ENCODE data around the gene NUP93. TPM values are rescaled to one million over a fixed set of nuclear protein-coding genes. Genes with fewer than 3 reads are reported as not detected.

NUP93 gene
- total RNA-seq, 1 donor from 2014 or later: 52.7 TPM

DNA sequence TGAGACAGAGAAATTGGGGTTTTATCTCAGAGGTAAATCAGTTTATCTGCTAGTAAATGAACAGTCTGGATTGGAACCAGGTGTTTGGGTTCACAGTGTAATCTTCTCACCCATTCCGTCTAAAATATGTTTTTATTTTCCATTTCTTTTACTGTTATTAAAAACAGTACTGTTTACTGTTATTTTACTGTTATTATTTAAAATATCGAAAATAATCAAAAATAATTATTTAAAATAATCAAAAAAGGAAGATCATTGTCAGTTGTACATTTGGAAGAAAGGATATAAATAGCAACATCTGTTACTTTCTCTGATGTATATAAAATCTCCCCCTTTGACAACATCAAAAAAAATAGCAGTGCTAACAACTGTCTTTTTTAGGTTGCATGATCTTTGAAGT lies 11.5 kb downstream of the NUP93 start:
- no peak for DNase-seq (ENCODE audit: low spot score)

- DNase-seq (ENCODE audit: low spot score): no peak
Observed at GRCh38 chr16:56742030-56742984, 12.4 kb downstream of the NUP93 start.

- no peak for DNase-seq (ENCODE audit: low spot score)
Observed at GRCh38 chr16:56743840-56744239, 13.9 kb downstream of the NUP93 start.

DNA sequence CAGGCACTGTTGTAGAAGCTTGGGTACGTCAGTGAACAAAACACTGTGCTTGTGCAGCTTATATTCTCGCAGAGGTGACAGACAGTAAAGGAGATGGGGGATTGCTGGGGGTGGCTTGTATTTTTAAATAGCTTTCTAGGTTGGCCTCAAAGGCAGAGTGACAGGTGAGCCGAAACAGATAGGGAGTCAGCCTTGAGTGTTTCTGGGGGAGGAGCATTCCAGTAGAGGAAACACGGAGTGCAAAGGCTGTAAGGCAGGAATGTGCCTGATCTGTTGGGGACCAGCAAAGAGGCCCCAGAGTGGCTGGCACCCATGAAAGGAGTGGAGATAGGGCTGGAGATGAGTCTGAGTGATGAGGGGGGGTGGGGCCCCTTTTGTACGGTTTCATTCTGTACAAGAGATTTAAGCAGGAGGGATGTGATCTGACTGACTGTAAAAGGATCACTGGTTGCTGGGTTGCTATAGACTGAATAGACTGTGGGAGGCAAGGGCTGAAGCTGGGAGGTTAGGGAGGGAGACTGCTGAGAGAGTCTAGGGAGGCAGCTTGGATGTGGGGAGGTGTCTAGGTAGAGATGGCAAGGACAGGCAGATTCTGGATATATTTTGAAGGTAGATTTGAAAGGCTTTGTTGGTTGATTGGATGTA lies 15.2 kb downstream of the NUP93 start:
- no peak for DNase-seq (ENCODE audit: low spot score)

- no peak for DNase-seq (ENCODE audit: low spot score)
Observed at GRCh38 chr16:56747486-56748045, 17.6 kb downstream of the NUP93 start.

- DNase-seq (ENCODE audit: low spot score): no peak
Observed at GRCh38 chr16:56748191-56748590, 18.3 kb downstream of the NUP93 start.

DNA sequence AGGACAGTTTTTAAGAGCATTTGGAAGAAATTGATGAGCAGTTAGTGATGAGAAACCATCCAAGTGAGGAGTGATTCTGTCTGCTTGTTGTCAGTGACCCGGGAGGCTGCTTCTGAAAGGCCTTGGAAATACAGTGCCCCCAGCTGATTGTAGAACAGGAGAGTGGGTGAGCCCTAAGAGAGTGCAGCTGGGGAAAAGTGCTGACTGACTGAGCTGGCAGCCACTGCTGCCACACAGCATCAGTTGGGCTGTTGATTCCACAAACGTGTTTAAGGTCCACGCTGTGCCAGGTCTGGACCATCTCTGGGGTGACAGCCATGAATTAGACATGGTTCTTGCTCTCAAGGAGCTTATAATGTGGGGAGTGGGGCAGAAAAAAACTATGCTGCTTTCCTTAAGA lies 18.9 kb downstream of the NUP93 start:
- DNase-seq (ENCODE audit: low spot score): no peak

- no peak for DNase-seq (ENCODE audit: low spot score)
Observed at GRCh38 chr16:56749672-56750491, 20.0 kb downstream of the NUP93 start.

DNA sequence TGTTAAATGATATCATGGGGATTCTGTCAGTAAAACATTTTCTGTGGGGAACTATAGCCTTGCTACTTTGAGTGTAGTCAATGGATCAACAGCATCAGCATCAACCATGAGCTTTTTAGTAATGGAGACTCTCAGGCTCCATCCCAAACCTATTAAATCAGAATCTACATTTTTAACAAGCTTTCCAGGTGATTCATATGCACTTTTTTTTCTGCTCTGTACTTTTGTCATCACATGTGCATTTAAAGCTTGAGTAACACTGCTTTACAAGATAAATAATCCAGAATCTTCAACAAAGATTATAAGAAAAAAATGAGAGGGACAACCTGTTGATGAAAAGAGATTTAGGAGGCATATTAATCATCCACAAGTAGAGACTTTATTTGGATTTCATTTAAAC lies 23.5 kb downstream of the NUP93 start:
- DNase-seq (ENCODE audit: low spot score): no peak

DNA sequence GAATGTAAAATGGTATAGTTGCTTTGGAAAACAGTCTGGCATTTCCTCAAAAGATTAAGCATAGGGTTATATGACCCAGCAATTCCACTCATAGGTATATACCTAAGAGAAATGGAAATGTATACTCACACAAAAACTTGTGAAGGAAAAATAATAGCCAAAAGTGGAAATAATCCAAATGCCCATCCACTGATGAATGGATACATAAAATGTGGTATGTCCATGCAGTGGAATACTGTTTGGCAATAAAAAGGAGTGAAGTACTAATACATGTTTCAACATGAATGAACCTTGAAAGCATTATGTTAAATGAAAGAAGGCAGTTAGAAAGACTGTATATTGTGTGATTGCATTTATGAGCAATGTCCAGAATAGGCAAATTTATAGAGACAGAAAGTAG lies 25.1 kb downstream of the NUP93 start:
- DNase-seq (ENCODE audit: low spot score): no peak

DNA sequence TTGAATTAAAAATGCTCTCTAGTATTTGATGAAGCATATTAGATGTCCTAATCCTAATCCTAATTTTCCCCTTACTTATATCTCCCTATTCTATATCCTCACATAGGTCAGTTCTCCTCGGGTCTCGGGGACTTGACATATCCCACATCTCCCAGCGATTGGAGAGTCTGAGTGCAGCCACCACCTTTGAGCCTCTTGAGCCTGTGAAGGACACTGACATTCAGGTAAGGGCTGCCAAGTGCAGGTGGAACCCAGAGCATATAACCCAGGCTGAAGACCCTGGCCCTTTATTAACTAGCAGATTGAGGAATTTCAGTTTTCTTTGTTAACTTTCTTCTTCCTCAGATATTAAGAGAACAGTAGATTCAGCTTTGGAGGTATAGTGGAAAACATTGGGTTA lies 28.5 kb downstream of the NUP93 start:
- no peak for DNase-seq (ENCODE audit: low spot score)

DNA sequence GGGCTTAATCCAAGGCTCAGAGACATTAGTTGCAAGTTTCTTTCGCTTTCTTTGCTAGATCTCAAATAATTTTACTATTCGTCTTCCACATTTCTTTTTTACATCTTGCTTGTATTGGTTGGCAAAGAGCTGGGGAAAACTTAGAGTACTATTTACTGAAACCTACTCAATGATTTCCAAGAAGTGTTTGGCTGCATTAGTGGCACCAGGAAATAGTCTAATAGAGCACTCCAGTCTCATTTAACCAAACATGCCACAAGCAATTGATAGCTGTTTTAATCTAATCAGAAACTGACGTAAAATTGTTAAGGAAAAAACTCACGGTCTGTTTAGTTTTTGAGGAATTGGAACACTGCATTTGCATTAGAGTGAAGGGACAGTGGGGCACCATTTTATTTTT lies 29.0 kb downstream of the NUP93 start:
- no peak for DNase-seq (ENCODE audit: low spot score)

DNA sequence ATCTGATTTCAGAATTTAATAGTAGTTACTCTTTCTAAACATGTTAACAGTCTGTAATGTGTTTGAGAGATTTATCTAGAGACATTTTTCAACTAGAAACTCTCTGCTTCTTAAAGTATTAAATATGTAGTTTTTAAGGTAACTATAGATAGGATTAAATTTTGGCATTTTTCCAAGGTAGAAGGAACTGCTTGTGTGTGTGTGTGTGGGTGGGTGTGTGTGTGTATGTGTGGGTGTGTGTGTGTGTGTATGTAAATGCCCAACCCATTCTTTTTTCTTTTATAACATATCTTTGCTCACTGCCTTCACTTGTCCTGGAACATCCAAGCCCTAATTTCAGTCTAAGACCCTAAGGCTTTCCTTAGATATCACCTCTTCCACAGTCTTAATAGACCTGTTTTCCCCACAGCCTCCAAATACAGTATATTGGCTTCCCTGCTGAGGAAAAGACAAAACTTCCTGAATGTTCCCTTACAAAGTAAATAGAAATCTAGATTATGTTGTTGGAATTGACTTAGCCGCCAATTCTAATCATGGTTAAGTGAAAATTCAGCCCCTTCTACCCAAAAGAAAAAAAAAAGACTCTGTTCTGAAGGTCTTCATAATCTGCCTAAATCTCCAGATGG lies 33.5 kb downstream of the NUP93 start:
- no peak for DNase-seq (ENCODE audit: low spot score)

DNA sequence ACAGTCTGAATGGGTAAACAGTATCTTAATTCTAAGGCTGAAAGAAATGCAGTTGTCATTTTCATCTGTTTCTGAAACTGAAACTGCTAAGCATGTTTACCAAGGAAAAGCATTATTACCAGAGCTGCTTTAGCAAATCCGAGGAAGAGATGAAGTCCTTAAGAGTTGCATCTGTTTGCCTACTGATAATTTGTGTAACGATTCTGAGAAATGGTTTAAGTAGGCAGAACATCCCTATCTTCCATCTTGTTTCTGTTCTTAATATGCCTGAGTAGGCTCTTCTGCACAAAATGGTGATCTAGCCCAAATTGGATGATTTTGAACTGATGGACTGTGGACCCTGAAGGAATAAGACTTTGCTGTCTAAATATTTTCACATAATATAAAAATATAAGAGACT lies 34.9 kb downstream of the NUP93 start:
- DNase-seq (ENCODE audit: low spot score): no peak

DNA sequence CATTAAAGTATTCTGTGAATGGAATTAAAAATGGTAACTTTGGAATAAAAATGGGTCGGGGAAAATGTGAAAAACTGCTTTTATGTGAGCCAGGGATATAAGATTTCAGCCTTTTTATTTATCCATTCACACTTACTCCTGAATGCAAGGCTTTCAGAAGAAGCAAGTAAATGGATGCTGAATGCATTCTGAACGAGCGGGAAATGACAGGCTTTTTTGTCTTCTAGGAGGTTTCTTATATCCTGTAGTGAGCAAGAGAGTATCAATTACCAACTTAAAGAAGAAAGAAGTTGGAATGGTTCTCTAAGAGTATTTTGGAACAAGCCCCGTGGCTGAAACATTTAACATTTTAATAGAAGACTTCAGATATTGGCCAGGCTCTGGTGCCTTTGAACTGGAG lies 36.0 kb downstream of the NUP93 start:
- DNase-seq (ENCODE audit: low spot score): no peak

- no peak for DNase-seq (ENCODE audit: low spot score)
Observed at GRCh38 chr16:56767024-56767423, 37.1 kb downstream of the NUP93 start.

DNA sequence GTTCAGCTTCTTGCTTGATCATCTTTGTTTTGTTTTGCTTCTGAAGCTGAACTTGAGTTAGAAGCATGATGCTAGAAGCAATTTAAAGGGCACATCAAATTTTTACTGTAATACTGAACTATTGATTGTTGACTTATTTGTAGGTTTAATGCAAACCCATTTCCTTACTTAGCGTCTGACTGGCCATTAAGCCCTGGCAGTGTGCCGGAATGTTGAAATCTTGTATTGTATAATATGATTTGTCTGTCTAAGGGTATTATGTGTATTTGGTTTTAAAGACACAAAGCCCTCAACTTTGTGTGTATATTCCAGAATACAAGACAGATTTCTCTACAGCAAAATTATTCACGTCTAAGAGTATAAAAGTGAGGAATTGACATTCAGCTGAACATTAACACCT lies 39.7 kb downstream of the NUP93 start:
- DNase-seq (ENCODE audit: low spot score): no peak

DNA sequence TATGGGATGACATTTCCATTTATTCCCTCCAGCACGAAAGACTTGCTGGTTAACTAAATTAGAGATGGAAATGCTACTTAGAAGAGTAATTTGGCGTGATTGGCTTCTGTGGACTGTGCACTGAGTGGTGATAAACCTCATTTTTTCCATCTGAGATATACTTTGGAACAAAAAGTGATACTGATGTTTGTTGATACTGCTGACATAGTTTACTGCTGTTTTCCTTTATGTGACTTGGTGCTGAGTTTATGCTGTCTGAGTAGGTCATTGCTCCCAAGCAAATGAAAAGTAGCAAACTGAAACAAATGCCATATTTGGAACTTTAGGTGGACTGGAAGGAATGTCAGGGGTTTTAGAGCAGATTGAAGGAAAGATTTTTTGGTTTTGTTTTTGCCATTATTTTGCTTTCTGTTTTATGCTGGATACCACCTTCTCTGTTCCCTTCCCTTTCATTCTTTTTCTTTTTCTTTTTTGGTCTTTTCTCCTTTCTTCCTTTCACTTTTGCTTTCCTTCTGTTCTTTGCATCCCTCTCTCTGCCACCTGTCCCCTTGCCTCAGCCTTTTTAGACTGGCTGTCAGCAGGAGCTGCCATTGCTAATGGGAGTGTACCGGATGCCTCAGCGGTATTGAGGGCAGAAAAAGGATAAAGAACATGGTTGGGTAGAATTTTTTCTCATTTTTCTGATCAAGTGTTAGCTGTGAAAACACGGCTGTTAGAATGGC lies 41.8 kb downstream of the NUP93 start:
- no peak for DNase-seq (ENCODE audit: low spot score)

DNA sequence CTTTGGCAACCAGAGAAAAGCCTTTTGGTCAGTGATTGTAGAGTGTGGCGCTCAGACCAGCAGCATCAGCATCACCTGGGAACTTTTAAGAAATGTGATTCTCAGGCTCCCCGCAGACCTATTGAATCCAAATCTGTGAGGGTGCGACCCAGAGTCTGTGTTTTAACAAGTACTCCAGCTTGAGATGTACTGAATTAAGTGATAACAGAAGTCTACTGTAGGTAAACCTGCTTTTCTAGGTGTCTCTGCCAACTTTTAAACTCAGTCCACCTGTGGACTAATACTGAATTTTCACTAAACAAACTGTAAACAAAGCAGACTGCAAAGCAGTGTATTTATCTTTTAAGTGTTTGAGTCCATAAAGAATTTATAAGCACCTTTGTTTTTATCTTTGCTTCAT lies 43.6 kb downstream of the NUP93 start:
- no peak for DNase-seq (ENCODE audit: low spot score)

- no peak for DNase-seq (ENCODE audit: low spot score)
Observed at GRCh38 chr16:56774016-56774680, 44.2 kb downstream of the NUP93 start.
